Stimulated activated CD4-positive, alpha-beta T cell treated with anti-CD3 and anti-CD28 coated beads, TNF-alpha, amount 100 ng/mL, for 4 hours (primary cell): ENCODE measurements around the gene TIMP3.
"Not testable (repeated sequence)": the region's sequence is repeated elsewhere in the genome, so short reads cannot be mapped to it uniquely, and the experiment has no call there.

Source experiments
- DNase-seq, 3 experiments: peaks; one replicate each; pipeline ENCODE4 v3.0.0-alpha.2; 2020; ENCODE audit warnings: low read depth in 3 of 3

The TIMP3 gene

DNA sequence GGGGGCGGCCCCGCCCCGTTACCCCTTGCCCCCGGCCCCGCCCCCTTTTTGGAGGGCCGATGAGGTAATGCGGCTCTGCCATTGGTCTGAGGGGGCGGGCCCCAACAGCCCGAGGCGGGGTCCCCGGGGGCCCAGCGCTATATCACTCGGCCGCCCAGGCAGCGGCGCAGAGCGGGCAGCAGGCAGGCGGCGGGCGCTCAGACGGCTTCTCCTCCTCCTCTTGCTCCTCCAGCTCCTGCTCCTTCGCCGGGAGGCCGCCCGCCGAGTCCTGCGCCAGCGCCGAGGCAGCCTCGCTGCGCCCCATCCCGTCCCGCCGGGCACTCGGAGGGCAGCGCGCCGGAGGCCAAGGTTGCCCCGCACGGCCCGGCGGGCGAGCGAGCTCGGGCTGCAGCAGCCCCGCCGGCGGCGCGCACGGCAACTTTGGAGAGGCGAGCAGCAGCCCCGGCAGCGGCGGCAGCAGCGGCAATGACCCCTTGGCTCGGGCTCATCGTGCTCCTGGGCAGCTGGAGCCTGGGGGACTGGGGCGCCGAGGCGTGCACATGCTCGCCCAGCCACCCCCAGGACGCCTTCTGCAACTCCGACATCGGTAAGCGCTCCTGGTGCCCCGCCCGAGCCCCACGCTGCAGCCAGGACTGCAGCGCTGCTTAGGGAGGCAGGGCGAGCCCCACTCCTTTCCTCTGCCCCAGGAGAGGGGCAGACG, at the start of gene TIMP3:
TIMP3 (plus strand) TSS at position 169 of the 700 bp plus-strand sequence; CDS start at position 466, 297 bp downstream.
- DNase-seq: no peak

DNA sequence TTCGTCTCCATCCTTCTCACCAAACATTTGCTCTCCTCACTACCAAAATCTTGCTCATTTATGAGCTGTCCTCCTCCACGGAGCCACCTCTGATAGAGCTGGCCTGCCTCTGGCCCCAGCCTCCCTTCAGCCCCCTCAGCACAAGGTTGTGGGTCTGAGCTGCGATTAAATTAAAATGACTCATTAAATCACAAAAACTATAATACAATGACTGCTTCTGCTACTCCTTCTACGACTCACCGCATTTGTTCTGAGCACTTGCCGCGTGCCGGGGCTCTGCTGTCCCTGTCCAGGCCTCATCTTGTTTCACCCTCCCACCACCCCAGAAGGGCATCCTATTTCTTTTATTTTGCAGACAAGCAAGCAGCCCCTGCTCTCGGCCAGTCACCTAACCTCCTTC, 49.2 kb upstream of the TIMP3 start:
- DNase-seq: no peak

DNA sequence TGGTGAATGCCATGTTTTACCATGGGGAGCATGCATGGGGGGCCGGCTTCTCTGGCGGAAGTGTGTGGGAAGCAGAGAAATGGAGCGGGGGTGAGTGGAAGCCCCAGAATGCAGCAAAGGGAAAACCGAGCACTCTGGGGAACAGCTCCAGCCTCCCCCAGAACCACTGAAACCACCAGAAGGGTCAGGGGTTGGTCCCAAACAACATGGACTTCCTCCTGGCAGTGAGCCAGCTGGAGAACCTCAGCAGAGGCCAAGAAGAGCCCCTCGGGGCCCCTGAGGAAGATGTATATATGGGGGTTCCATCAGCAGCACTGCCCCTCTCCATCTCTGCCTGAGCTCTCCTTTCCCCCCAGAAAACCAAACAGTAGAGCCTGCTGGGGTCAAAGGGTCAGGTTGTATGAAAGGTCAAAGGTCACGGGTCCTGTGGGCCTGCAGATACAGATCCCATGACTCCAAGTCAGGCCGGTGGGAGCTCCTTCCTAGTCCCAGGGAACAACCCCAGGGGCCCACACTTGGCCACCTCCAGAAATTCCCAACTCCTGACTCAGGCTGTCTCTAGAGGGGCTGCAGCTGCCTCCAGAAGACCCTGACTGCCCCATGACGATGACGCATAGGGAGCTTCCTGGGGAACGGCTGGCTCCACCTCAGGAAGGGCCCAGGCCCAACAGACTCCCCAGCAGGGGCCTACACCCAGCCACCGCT, 48.5 kb upstream of the TIMP3 start:
- no peak for DNase-seq

- no peak for DNase-seq
Measured at GRCh38 chr22:32753591-32753990, 47.9 kb upstream of the TIMP3 start.

- no peak for DNase-seq
Measured at GRCh38 chr22:32754413-32755041, 47.0 kb upstream of the TIMP3 start.

DNA sequence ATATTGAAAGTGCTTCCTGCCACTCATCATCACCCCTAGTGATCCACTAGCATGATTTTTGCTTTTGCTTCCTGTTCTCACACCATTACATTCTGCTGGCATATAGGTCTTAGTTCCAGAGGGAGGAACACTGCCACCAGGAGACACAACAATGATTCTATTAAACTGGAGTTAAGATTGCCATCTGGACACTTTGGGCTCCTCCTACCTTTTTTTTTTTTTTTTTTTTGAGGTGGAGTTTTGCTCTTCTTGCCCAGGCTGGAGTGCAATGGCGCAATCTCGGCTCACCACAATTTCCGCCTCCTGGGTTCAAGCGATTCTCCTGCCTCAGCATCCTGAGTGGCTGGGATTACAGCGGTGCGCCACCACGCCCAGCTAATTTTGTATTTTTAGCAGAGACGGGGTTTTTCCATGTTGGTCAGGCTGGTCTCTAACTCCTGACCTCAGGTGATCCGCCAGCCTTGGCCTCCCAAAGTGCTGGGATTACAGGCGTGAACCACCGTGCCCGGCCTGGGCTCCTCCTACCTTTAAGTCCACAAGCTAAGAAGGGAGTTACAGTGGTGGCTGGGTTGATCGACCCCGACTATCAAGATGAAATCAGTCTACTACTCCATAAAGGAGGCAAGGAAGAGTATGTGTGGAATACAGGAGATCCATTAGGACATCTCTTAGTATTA, 44.3 kb upstream of the TIMP3 start:
- not testable (repeated sequence) for DNase-seq

- DNase-seq: no peak
Measured at GRCh38 chr22:32758866-32759385, 42.6 kb upstream of the TIMP3 start.

DNA sequence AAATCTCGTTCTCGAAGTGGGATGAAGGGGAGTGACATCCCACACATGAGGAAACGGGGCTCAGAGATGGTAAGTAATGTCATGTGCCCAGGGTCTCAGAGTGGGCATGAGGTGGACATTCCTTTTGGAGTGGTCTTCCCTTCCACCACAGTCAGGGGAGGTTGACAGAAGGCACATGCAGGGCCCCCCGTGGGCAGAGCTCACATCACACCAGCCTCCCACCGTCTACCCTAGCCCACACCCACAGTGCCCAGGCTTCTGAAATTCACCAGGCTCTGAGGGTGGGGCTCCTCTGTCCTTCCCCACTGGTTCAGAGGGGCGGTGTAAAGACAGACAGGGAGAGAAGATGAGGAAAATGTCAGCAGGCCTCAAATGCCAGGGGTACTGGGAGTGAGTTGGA, 41.1 kb upstream of the TIMP3 start:
- DNase-seq: no peak

- no peak for DNase-seq
Measured at GRCh38 chr22:32760815-32761214, 40.7 kb upstream of the TIMP3 start.

- DNase-seq: no peak
Measured at GRCh38 chr22:32761251-32761903, 40.1 kb upstream of the TIMP3 start.

DNA sequence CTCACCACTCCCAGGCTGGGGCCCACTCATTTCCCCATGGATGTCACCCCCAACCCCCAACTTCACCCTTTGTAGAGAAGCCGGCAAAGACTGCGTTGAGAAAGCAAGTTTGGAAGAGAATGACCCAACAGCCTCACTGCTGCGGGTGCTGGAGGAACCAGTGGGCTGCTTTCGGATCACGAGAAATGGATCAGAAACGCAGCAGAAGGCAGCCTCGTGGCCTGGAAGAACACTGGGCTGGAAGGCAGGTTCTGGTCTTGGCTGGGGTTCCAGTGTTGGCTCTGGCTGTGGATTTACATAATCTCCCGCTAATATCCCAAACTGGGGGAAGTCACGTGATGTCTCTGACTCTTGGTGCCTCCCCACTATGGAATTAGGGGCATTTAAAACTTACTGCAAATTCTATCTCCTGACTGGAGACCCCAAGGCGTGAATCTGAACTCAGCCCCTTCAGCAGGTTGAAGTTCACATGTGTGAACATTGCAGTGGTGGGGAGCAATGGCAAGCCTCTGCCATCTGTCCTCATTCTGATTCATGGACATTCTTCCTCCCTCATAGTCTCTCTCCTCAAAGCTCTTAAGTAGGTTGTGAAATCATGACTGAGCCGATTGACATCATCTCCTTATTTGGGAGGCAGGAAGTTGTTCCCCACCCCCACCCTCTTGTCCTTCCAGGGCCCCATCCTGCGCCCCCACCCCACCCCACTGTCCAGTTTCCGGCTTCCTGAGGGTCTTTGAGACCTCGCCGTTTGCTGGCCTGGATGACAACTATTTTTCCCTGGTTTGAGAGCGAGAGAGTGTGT, 37.0 kb upstream of the TIMP3 start:
- no peak for DNase-seq

- no peak for DNase-seq
Measured at GRCh38 chr22:32765132-32765618, 36.3 kb upstream of the TIMP3 start.

- no peak for DNase-seq
Measured at GRCh38 chr22:32771756-32772155, 29.7 kb upstream of the TIMP3 start.

DNA sequence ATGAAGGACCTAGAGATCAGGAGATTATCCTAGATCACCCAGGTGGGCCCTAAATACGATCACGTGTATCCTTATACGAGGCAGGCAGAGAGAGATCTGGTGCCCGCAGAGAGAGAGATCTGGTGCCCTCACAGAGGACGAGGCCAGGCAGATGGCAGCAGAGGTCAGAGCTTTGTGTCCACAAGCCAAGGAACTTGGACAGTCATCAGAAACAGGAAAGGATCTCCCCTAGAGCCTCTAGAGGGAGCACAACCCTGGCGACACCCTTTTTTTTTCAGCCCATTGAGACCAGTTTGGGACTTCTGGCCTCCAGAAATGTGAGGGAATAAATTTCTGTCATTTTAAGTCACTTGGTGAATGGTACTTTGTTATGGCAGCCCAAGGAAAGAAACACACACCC, 25.5 kb upstream of the TIMP3 start:
- no peak for DNase-seq

DNA sequence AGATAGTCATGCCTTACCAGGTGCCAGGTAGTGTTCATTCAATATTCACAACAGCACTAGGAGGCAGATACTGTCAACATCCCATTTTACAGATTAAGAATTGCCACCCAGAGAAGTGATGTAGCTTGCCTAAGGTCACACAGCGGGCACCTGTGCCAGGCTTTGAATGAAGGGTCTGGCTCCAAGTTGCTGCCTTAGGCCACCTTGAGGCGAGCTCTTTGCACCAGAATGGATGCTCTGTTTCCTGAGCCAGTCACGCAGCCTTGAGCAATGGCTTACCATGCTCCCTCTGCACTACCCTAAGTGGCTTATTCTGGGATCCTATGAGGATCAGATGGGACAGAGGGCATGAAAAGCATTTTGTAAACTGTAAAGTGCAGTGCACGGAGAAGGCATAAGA, 25.1 kb upstream of the TIMP3 start:
- DNase-seq: no peak

GRCh38 chr22:32776802-32777201, 24.7 kb upstream of the TIMP3 start:
- DNase-seq: no peak

DNA sequence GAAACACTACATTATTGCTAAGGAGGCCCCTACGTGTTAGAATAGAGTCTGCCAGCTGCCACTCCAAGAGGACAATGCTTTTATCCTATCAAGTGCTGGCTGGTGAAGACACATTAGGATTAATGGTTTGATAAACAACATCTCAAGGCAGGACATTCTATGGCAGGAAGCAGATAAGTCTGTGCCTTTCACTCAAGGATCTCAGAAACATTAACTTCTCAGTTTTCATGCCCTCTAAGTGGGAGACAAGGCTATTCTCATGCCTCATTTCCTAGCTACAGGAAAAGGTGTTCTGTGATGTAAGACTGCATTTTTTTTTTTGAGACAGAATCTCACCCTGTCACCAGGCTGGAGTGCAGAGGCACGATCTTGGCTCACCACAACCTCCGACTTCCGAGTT, 23.5 kb upstream of the TIMP3 start:
- no peak for DNase-seq

- no peak for DNase-seq
Measured at GRCh38 chr22:32780726-32781310, 20.7 kb upstream of the TIMP3 start.

DNA sequence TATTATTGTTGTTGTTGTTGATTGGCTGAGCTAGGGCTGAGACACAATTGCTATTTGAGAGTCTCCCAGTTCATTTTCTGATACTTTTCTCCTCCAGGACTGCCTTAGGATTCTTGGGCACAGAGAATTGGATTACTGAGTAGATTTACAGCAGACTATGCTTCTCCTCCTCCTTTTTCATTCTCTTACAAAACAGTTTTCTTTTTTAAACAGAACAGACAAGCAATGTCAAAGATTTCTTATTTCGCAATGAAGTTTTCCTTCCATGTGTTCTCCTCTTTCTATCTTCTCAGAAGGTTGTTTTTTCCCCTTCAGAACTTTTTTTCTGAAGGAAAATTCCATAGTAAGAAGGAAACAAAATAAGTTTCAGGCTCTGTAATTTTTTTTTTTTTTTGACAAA, 19.8 kb upstream of the TIMP3 start:
- no peak for DNase-seq

GRCh38 chr22:32785321-32786026, 16.0 kb upstream of the TIMP3 start:
- DNase-seq: no peak
